ENCODE data around the gene HRNR.
"Not testable (repeated sequence)": the region's sequence is repeated elsewhere in the genome, so short reads cannot be mapped to it uniquely, and the experiment has no call there.

Gene HRNR

GRCh38 chr1:152224093-152224492 is at the start of gene HRNR:
Gene HRNR, minus strand, starts transcription at chr1:152224193. Its CDS starts 940 bp downstream, at chr1:152223253.
- no peak for DNase-seq (ENCODE audit: low spot score)

DNA sequence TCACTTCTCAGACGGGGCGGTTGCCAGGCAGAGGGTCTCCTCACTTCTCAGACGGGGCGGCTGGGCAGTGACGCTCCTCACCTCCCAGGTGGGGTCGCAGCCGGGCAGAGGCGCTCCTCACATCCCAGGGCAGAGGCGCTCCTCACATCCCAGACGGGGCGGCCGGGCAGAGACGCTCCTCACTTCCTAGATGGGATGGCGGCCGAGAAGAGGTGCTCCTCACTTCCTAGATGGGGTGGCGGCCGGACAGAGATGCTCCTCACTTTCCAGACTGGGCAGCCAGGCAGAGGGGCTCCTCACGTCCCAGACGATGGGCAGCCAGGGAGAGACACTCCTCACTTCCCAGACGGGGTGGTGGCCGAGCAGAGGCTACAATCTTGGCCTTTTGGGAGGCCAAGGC is 32.4 kb upstream of the HRNR start:
- DNase-seq (ENCODE audit: low spot score) = not testable (repeated sequence)

DNA sequence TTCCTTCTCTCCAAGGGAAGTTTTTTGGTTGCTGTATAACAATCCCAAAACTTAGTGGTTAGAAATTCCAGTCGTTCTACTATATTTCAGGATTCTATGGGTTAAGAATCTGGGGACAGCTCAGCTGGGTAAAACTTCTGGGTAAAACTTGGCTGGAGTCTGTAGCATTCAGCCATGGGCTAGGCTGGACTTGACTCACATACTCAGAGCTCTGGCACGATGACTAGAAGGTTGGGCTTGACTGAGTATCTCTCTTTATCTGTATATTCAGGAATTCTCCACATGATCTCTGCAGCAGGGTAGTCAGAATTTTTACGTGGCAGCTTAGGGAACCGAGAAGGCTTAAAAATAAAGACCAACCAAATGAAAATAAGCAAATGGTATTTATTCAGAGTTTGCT is 28.2 kb upstream of the HRNR start:
- no peak for DNase-seq (ENCODE audit: low spot score)

GRCh38 chr1:152251391-152251790 is 27.4 kb upstream of the HRNR start:
- DNase-seq (ENCODE audit: low spot score) = no peak

DNA sequence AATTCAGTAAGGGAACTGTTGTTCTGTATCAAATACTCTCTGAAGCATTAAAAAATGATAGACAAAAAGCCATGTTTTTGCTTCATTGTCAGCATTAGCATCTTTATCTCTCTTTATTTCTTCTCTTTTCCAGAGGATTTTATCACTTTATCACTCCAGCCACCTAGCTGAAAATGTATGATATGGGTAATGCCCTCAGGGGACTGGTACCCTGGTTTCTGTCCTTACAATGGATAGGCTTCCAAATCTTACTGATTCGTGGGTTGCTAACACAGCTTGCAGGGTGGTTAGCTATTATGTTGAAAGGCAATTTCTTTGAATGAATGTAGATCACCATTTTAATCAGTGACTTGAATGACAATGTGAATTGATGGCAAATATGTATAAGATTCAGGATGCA is 23.3 kb upstream of the HRNR start:
- no peak for DNase-seq (ENCODE audit: low spot score)

- peak; percentile 7 for DNase-seq (ENCODE audit: low spot score)
Measured at GRCh38 chr1:152244576-152245273, 20.7 kb upstream of the HRNR start.

DNA sequence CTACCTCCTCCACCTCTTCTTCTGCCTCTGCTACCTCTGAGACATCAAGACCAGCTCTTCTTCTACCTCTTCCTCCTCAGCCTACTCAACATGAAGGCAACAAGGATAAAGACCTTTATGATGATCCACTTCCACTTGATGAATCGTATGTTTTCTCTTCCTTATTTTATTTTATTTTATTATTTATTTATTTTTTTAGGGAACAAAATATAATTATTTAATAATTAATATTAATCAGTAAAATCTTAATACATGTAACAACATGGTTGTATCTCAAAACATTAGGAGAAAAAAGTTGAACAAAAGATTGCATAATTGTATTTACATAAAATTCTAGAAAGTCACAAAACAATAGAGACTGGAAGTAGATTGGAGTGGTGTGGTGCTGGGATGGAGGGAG is 13.1 kb upstream of the HRNR start:
- DNase-seq (ENCODE audit: low spot score) = no peak

DNA sequence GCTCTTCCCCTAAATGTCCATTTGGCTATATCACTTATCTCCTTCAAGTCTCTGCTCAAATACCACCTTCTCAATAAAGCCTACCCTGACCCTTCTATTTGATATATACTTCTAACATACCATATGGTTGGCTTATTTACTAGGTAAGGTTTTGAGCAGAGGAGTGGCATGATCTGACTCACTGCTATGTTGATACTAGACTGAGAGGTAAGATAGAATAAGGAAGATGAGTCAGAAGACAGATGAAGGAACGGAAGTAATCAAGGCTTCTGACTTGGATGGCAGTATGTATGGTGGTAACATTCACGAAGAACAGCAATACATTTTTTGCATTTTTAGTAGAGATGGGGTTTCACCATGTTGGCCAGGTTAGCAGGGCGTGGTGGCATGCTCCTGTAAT is 4.8 kb upstream of the HRNR start:
- DNase-seq (ENCODE audit: low spot score) = no peak

DNA sequence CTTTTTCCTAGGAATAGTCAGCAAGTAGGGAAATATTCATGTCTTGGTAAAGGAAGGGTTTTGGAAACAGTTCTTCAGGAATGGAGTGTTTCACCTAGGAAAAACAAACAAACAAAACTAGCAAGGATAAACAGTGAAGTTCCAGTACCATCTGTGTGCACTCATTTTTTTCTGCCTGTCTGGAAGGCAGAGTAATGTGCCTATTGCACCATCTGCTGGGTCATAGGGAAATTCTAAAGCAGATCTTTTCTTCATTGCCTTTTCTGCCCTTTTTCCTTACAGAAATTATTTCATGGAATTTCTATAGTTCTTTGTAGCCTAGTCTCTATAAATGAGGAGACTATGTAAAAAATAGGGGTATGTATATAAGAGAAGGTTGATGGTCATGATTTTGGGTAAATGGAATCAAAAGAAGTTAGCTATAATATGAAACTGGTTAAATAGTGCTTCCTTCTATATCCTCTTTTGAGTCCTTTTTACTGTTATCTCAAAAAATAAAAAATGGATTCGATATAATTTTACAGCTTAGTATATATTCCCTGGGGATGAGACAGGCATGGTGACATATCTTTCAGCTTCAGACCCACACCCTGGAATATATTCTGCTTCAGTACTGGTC is 3.4 kb upstream of the HRNR start:
- DNase-seq (ENCODE audit: low spot score) = peak; percentile 40

DNA sequence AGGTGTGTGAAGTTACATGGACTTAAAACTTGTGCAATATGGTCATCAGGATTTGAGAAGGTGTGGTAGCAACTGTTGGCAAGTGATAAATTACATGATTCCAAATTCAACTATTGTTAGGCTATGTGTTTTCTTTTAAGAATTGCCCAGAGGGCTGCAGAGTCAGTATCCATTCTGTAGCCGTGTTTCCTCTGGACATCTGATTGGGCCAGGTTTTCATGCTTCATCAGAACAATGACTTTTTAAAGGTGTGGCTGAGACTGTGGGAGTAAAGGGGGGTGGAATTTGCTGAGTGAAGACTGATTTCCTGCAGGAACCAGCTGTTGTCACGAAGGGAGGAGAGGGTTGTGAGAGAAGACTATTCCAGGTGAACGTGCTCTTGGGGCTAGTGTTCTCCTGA is 1.7 kb upstream of the HRNR start:
- no peak for DNase-seq (ENCODE audit: low spot score)

- DNase-seq (ENCODE audit: low spot score) = no peak
Measured at GRCh38 chr1:152220166-152221163, 3.5 kb downstream of the HRNR start.

DNA sequence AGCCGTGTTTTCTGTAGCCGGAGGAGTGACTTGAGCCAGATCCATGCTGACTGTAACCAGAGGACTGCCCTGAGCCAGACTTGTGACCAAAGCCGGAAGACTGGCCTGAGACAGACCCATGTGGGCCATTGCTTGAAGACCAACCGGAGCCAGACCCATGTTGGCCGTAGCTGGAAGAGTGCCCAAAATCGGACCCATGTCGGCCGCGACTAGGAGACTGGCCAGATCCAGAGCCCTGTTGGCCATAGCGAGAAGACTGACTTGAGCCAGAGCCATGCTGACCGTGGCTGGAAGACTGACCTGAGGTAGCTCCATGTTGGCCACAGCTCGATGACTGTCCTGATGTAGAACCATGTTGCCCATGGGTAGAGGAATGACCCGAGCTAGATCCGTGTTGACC is 4.6 kb downstream of the HRNR start:
- DNase-seq (ENCODE audit: low spot score) = not testable (repeated sequence)

DNA sequence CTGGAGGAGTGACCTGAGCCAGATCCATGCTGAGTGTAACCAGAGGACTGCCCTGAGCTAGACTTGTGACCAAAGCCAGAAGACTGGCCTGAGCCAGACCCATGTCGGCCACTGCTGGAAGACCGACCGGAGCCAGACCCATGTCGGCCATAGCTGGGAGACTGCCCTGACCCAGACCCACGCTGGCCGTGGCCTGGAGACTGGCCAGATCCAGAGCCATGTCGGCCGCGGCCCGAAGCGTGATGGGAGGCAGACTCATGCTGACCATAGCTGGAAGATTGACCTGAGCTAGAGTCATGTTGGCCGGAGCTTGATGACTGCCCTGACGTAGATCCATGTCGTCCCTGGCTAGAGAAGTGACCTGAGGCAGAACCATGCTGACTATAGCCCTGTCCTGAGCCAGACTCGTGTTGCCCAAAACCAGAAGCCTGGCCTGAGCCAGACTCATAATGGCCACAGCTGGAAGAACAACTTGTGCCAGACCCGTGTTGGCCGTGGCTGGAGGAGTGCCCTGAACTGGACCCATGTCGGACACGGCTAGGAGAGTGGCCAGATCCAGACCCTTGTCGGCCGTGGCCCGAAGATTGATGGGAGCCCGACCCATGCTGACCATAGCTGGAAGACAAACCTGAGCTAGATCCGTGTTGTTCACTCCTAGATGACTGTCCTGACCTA is 5.1 kb downstream of the HRNR start:
- DNase-seq (ENCODE audit: low spot score) = no peak

DNA sequence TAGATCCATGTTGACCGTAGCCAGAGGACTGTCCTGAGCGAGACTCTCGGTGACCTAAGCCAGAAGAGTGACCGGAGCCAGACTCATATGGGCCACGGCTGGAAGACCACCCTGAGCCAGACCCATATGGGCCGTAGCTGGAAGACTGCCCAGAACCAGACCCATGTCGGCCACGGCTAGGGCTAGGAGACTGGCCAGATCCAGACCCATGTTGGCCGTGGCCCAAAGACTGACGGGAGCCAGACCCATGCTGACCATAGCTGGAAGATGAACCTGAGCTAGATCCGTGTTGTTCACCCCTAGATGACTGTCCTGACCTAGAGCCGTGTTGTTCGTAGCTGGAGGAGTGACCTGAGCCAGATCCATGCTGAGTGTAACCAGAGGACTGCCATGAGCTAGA is 8.4 kb downstream of the HRNR start:
- DNase-seq (ENCODE audit: low spot score) = not testable (repeated sequence)

DNA sequence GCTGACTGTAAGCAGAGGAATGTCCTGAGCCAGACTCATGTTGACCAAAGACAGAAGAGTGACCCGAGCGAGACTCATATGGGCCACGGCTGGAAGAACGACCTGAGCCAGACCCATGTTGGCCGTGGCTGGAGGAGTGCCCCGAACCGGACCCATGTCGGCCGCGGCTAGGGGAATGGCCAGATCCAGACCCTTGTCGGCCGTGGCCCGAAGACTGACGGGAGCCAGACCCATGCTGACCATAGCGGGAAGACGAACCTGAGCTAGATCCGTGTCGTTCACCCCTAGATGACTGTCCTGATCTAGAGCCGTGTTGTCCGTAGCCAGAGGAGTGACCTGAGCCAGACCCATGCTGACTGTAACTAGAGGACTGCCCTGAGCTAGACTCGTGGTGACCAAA is 9.1 kb downstream of the HRNR start:
- not testable (repeated sequence) for DNase-seq (ENCODE audit: low spot score)

DNA sequence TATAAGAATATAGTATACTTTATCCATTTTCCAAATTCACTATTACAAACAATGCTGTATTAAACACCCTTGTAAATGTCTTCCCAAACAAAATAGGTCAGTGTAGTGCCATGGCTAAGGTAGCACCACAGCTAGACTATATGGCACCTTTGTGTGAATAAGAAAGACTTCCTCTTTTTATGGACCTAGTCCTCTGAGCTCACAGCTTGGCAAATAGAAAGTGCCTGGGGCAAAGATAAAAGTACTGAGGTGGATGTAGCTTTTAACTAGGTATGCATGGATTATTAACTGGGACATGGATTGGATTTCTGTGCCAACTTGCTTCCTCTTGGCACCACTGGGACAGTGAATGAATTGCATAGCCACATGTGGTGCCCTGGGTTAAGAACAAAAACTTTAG is 25.0 kb downstream of the HRNR start:
- DNase-seq (ENCODE audit: low spot score) = no peak

DNA sequence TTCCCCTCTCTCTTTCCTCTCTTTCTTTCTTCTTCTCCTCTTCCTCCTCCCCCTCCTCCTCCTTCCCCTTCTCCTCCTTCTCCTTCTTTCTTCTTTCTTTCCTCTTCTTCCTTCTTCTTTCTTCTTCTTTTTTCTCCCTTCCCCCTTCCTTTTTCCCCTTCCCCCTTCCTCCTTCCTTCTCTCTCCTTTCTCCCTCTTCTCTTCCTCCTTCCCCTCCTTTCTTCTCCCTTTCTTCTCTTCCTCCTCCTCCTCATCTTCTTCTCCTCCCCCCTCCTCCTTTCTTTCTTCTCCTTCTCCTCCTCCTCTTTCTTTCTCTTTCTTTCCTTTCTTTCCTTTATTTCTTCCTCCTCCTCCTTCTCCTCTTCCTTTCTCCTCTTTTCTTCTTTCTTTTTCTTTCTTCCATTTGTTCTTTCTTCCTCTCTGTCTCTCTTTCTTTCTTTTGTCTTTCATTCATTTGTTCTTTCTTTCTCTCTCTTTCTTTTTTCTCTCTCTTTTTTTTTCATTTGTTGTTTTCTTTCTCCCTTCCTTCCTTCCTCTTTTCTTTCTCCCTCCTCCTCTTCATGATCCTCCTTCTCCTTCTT is 26.5 kb downstream of the HRNR start:
- DNase-seq (ENCODE audit: low spot score) = no peak

DNA sequence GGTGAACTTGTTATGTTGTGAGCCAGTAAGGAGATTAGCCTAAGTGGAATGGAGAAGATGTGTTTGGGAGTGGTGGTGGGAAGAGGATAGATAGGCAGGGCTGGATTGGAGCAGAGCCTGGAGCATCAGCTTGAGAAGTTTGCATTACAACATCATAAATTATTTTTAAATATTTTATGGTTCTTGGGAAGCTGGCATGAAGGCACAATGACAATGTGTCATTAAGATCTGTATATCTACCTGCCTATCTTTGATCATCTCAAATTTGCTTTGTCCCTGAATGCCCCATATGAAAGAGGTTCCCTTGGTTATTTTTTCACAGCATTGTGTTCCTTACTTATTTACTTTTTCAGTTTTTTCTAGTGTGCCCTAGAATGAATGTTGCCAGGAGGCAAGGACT is 32.3 kb downstream of the HRNR start:
- no peak for DNase-seq (ENCODE audit: low spot score)

- no peak for DNase-seq (ENCODE audit: low spot score)
Measured at GRCh38 chr1:152191260-152191659, 32.7 kb downstream of the HRNR start.

DNA sequence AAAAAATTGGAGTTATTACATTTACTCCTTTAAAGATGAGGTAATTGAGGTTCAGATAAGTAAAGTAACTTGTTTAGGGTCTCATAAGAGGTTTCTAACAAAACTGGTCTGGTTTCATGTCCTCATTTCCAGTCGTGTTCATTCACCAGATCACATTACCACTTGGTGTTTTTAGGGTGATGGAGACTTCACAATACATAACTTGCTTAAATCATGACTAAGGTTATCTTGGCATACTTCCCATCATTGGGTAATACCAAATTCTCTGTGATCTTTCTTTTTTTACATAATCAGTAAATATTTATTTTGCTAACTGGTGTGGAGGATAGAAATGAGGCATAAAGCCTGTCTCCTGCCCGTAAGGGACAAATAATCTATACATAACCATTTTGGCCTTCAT is 33.4 kb downstream of the HRNR start:
- DNase-seq (ENCODE audit: low spot score) = no peak

DNA sequence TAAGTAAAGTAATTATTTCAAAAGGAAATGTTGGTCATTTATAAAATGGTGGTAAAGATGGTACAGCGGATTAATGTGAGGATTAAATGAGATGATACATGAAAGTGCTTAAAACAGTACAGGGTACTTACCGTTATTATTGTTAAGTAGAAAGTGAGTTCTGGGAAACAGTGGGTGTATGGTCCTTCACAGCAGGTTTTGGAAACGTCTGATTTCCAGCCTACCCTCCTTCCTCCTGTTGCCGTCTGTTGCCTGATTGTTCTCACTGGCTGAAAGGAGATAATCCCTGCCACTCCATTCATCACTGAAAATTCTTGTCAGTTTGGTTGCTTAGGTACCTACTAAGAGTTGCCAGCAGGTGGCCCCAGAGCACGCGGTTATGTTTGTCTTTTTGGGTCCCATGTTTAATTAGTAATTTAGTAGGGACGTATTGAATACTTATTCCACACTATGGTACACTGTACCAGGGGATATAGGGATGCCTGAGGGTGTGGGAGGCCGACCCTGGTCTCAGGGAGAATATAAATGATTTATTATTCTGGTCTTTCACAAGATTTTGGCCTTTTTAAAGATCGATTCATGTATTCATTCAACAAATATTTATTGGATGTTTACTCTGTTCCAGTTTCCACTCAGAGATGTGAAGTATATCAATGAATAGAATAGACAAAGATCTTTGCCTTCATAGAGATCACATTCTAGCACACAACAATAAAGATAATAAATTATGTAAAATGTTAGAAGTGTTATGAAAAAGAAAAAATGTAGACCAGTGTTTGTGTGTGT is 34.1 kb downstream of the HRNR start:
- DNase-seq (ENCODE audit: low spot score) = peak; percentile 62
